ENCODE data around the gene ERBB4.

DNA sequence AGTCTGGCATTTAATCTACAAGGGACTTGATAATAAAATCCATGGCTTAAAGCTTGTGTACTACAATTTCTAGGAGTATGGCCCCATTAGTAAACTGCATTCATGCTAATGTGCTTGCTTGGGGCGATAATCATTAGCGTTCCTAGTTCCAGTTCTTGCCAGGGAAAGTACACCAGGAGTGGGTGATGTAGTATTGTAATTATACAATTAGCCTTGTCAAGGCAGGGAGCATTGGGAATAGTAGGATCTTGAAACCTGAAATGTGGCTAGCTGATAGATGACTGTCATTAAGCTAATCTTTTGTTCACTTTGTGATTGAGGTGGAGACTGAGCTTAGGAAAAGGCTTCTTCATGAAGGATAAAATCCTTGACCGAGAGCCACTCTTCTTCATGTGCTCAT is 993.0 kb downstream of the ERBB4 start:
- TF ChIP-seq, protein P1, sequence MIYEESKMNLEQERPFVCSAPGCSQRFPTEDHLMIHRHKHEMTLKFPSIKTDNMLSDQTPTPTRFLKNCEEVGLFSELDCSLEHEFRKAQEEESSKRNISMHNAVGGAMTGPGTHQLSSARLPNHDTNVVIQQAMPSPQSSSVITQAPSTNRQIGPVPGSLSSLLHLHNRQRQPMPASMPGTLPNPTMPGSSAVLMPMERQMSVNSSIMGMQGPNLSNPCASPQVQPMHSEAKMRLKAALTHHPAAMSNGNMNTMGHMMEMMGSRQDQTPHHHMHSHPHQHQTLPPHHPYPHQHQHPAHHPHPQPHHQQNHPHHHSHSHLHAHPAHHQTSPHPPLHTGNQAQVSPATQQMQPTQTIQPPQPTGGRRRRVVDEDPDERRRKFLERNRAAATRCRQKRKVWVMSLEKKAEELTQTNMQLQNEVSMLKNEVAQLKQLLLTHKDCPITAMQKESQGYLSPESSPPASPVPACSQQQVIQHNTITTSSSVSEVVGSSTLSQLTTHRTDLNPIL (CRISPR knock-in tag; IDR thresholded peaks at IDR 0.05; ENCODE audit: low read depth): no peak
- no peak for TF ChIP-seq ARNTL (CRISPR knock-in tag; IDR thresholded peaks at IDR 0.05; ENCODE audit: borderline replicate concordance, low read depth)

All from SK-N-SH treated with all-trans-retinoic acid at 6 μM for 48 hours (cell line).